ENCODE measurements around the gene IMMP2L. TPM values are rescaled to one million over a fixed set of nuclear protein-coding genes. Genes with fewer than 3 reads are reported as not detected.

The IMMP2L gene
- total RNA-seq, 1 donor = 11.6 TPM

DNA sequence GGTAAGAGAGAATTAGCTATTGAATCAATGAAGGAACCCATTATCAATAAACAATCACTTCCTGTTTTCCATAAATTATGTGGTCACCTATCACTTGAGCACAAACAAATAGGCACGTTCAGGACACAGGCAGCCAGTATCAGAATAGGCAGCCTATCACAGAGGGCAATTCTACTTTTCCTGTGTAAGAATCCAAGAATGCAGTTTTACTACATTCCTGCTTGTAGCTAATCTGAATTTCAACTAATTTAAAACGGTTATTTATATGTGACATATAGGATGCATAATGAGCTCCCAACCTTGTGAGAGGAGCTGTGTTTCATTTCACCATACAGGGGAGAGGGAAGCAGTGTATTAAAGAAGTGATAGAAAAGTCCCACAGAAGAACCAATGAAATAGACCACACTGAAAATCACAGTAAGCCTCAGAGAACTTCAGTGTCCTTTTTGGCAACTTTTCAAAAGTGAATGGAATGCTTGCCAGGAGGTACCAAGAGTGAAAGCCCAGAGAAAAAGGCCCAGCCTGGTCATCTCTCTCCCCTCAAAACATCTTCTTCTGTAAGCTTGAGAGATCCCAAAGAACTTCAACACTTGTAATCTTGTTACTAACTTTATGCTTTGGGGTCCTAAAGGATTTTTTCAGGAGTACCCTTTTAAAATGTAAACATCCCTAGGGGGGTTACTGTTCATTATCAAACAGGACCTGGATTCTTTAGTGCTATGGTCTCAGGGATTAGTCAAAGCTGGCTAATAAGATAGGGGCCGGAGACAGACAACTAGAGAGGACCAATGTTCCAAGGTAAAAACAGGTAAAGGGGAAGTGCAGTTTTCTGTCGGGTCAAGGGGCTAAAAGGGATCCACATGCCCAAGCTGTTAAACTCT lies 1.3 kb downstream of the IMMP2L start:
- DNase-seq (ENCODE audit: low read depth in 2 of 3, low spot score in 2 of 3) = peak in 2 of 3 donors; percentile 4 to 7

DNA sequence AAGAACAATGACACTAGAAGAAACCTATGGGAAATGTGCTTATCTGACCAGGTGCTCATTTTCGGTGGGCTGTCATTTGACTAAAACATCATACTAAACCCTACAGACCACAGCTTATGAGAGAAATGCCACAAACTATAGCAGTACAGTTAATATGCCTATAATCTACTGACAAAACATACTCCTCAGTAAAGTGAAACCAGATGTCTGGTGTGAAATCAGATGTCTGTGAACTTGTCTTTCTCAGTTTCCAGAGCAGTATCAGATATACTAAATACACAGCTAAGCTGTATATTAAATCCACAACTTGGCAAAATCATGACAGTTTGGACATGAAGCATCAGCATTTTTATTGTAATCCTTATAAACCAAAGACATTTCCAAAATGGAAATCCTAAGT lies 3.3 kb downstream of the IMMP2L start:
- no peak for DNase-seq (ENCODE audit: low read depth in 2 of 3, low spot score in 2 of 3)

DNA sequence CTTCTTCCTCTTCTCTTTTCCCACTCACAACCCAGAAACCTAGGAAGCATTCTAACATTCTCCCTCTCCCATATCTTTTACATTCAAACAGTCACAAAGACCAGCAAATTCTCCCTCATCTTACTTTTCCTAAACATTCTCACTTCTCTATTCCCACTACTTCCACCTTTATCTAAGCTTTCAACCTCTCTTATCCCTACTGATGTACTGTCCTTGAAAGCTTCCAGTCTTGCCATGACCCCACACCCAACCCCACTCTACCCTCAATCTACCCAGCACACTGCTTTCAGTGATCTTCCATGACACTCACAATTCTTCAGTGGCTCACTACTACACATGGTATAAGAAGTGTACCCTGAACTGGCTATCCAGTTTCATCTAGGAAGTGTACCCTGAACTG lies 5.3 kb downstream of the IMMP2L start:
- no peak for DNase-seq (ENCODE audit: low read depth in 2 of 3, low spot score in 2 of 3)

DNA sequence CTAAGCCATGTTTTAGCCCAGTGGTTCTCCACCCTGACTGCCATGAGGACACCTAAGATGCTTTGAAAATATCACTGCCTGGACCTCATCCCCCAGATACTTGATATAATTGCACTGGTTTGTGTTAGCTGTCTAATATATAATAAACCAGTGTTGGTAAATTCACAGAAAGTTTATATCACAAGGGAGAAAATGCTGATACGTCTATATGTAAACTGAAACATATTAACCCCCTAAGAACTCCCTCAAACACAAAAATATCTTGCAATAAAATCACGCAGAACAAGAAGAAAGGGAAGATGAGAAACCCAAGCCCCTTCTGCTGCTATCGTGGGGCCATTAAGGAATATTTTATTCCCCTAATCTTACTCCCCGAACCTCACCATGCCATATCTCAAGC lies 8.2 kb downstream of the IMMP2L start:
- no peak for DNase-seq (ENCODE audit: low read depth in 2 of 3, low spot score in 2 of 3)

DNA sequence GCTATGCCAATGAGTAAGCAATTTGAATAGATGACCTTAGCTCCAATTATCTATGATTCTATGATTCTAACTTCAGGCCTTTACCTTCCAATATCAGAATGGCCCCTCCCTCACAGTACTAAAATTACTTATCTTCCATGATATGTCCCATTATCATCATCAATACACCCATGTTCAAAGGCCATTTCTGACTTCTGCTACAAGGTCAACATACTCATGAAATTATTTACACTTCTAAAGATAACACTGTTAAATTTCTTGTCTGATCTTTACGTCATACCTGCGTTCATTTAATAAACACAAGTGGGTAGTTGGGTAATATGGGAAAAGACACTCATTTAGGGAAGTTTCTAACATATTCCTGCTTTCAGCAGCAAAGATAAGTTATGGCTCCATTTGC lies 21.2 kb downstream of the IMMP2L start:
- no peak for DNase-seq (ENCODE audit: low read depth in 2 of 3, low spot score in 2 of 3)

DNA sequence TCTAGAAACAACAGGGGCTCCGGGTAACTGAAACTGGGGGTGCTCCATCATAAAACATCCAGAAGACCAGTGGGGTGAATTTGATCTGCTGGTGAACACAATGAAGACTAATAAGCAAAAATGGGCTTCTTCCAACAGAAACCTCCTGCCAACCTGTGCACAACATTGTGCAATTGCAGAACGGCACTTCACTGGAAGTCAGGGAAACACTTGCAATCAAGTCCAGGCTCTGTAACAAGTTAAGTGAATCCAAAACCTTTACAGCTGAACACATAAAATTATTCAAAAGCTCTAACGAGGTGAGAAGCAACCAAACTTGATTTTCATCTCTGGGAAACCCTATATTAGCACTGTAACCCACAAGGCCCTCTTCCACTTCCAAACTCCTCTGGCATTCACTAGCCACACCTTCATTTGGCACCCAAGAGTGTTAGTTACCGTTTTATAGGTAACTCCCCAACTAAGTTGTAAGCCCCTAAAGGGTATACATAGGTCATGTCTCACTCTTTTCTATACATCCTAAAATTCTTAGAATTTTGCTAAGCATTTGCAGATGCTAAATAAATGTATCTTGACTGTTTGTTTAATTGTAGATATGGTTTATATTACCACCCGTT lies 22.0 kb downstream of the IMMP2L start:
- no peak for DNase-seq (ENCODE audit: low read depth in 2 of 3, low spot score in 2 of 3)

DNA sequence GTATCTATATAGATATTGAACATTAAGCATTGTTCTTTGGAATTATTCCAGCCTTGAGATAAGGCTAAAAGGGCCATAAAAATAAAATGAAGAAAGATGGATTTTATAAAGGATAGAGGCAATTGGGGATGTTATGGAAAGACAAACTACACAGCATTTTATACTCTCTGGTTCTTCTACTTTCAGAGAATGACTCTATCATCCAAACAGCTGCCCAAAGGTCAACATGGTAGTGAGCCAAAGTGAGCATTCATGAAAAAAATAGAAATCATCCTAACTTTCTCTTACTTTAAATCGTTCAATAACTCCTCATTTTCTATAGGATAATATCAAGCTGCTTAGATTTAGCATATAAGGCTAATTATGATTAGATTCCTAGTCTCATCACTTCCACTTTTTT lies 25.2 kb downstream of the IMMP2L start:
- DNase-seq (ENCODE audit: low read depth in 2 of 3, low spot score in 2 of 3) = no peak

DNA sequence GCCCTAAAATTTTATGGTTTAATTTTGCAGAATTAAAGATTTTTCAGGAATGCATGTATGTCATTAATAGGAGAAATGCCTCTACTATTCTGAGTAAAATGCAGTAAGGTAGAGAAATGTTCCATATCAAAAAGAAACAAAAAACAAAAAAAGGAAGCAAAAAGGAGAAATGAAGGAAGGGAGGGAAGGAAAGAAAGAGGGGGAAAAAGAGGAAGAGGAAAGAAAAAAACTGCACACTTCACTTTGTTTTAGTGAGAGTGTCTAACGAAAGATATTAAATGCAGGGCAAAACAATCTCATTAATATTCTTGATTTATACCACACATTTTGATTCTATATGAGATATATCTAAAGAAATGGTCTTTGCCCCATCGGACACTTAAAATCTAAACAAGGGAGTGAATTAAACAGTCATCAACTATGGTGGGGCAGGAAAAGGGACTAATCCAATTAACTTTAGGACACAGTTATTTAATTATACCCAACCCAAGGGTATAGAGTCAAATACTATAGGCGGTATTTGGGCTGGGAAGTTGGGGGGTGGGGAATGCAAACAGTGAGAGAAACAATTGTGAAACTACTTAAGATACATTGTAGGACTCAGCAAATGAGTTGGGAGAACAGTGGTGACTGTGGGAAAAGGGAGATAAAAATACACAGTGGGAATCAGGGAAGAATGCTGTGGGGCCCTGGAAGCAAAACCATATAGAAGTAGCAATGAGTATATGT lies 27.0 kb downstream of the IMMP2L start:
- DNase-seq (ENCODE audit: low read depth in 2 of 3, low spot score in 2 of 3) = no peak

DNA sequence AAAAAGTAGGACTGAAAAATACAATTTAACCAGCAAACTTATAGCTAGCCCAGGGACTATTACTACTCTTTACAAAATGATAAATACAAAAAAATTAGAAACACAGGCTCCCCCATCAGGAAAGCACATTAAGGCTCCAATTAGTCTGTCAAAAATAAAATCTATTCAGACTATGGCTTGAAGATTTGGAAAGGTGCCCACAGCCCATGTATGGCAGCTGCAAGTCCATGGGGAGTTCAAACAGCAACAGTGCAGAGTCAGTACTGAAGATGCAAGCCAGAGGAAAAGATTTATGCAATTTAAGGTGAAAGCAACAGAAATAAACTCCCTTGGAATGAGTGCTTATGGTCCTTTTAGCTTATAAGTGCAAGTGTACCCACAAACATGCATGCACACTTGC lies 29.7 kb downstream of the IMMP2L start:
- no peak for DNase-seq (ENCODE audit: low read depth in 2 of 3, low spot score in 2 of 3)

DNA sequence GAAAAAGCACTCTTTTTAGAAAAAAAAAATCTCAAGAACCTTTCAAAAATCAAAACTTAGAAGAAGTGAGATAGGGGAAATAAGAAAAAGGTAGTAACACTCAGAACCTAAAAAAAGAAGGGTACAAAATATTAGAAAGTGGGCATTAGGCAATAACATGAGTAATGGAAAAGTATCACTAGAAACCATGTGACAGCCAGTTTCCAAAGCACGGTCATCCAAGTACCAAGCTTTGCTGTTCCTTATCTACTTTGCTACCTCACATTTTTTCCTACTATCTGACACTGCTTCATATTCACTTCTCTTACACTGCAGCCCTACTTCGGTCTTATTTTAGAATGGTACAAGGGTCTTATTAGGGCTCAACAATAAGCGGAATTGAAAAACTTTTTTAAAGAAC lies 30.3 kb downstream of the IMMP2L start:
- DNase-seq (ENCODE audit: low read depth in 2 of 3, low spot score in 2 of 3) = no peak

DNA sequence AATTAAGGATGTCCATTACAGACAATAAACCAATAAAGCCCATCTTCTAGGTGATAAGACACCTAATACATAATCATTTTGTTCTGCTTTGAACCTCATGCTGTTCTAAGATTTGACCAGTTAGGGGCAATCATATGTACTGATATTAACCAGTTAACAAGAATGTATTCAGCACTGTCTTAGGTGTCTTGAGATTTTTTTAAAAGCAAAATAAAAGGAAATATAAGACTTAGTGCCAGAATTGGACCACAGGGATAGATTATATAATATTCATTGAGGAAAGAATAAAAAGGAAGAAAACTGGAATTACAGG lies 32.0 kb downstream of the IMMP2L start:
- no peak for DNase-seq (ENCODE audit: low read depth in 2 of 3, low spot score in 2 of 3)

DNA sequence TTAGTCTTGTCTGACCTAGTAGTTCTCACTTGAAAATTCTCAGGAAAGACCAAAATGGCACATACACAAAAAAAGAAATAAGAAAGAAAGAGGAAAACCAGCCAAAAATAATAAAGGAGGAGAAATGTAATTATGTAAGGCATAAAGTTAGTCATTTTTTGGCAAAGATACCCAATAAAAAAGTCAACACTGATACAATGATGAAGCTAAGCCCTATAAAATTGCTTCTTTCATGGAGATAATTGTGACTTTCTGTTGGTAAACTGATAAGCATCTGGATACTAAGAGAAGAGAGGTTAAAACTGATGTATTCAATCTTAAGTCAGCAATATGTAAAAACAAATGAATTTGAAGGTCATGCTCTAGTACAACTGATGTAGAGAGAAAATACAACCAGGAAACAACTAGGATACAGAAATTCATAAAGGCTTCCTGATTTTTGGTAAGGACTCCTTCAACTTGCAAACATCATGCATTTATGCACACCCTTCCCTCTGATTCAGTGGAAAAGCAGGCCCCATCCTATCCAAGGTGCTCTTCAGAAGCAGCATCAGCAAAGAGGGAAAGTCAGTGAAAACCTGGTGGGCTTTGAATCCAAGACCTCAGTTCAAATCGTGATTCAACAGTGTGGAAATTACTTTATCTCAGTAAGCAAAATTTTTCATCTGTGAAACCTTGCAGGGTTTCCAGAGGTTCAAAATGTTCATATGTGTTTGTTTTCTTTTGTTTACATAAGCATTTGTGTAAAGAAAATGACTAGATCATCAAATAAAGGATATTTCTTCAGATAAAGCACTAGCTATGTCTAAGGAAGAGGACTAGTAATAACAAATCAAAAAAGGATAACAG lies 32.6 kb downstream of the IMMP2L start:
- no peak for DNase-seq (ENCODE audit: low read depth in 2 of 3, low spot score in 2 of 3)

DNA sequence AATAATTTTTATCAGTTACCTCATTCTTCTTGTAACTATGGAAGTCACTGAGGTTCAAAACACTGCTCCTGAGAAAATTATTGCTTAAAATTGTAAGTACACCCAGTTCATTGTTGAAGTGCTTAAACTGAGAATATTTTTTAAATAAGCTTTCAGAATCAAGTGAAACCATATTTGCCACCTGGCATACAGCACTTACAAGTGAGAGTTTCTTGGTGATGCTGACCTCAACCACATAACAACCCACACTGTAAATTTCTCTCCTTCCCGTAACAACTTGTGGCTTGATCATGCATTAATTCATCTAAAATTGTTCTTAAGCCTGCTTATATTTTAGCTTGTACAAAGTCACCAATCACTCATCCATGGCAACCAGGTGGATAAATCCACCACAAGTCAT lies 34.0 kb downstream of the IMMP2L start:
- DNase-seq (ENCODE audit: low read depth in 2 of 3, low spot score in 2 of 3) = peak in 1 of 3 donors; percentile 14

DNA sequence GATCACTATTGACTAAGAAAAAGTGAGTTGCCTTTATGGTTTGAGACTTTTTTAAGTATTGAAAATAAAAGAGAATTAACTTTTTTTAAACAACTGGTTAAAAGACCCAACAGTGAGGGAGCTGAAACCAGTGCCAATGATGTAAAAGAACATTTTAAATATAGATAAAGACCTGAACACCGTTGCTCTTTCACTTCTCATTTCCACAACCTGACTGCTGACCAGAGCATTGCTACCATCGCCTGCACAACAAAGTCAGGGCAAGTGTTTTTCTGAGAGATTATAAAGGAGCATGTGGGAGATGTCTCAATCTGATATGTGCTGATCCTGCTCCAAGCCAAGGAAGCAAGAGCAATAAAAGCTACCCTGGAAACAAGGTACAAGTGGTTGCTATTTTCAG lies 34.7 kb downstream of the IMMP2L start:
- DNase-seq (ENCODE audit: low read depth in 2 of 3, low spot score in 2 of 3) = no peak

DNA sequence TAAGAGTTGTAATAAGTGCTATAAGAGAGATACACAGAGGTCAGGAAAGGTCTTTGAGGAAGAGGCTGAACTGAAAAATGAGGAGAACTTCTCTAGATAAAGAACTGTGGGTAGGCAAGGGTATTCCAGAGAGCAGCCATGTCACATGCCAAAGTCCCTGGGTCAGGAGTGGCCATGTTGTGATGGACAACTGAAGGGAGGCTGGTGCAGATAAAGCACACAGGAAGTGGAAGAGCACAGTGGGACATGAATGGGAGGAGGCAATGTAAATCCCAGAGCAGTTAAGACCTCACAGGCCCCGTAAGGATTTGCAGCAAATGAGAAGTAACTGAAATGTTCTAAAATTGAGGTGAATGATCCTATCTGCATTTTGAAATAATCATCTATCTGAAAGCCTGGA lies 37.2 kb downstream of the IMMP2L start:
- no peak for DNase-seq (ENCODE audit: low read depth in 2 of 3, low spot score in 2 of 3)

DNA sequence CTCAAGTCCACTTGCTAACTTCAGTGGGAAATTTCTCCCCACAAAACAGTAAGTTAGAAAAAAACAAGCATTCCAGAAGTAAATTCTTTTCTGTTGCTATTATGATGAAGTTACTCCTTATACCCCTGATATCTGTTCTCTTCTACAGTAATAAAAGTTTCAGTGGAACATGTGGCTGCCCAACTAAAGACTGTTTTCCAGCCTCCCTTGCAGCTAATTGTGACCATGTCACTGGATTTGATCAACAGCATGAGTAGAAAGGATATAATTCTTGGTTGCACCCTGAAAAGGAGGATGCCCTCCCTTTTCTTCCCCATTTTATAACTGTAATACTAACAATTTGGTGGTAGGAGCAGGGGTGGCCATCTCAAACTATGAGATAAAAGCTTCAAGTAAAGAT lies 40.6 kb downstream of the IMMP2L start:
- DNase-seq (ENCODE audit: low read depth in 2 of 3, low spot score in 2 of 3) = no peak

DNA sequence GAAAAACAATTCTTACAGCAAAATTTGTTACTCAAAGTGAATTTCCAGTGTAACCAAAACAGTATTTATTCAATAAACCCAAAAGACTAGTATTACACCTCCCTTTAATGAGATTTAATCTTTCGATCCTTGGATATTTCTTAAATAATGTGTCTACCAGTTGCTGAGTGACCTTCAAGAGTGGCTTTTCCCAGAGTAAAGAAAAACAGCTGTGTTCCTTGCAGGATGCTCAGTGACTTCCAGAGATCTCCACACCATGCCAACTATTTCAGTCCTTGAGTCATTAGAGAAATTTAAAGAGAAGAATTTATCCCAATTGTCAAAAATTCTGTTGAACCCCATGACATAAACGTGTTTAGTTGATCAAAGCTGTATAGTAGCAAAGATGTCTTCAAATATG lies 44.0 kb downstream of the IMMP2L start:
- DNase-seq (ENCODE audit: low read depth in 2 of 3, low spot score in 2 of 3) = no peak

DNA sequence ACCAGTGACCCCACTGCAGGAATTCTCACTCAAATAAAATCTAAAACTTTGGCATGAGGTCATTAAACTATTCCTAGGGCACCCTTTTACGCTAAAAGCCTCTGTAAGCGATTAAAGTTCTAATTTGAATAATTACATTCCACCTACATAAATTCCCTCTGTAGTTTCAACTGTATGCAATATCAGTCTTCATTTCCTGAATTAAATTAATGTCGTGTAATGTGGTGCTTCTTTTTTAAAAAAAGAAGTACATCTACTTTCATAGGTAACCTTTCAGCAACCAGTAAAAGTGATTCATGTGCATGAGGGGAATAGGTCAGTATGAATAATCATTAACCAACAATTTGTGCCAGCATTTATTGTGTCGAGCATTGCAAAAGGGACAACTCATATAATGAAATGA lies 44.7 kb downstream of the IMMP2L start:
- DNase-seq (ENCODE audit: low read depth in 2 of 3, low spot score in 2 of 3) = no peak

DNA sequence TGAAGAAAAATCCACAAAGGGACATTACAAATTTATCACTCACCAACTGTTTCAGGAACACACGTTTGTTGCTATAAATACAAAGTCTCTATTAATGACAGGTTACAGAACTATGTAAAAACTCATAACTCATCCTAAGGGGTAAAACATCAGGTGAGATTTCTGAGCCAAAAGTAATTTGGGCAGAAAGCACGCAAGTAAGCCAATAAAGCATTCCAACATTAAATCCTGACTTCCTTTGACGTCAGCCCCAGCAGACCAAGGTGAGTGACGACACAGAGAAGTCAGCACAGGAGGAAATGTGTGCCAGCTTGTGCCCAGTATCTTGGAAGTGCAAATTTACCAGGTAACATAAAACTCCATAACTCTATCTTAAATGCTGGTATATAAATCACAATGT lies 45.7 kb downstream of the IMMP2L start:
- no peak for DNase-seq (ENCODE audit: low read depth in 2 of 3, low spot score in 2 of 3)

DNA sequence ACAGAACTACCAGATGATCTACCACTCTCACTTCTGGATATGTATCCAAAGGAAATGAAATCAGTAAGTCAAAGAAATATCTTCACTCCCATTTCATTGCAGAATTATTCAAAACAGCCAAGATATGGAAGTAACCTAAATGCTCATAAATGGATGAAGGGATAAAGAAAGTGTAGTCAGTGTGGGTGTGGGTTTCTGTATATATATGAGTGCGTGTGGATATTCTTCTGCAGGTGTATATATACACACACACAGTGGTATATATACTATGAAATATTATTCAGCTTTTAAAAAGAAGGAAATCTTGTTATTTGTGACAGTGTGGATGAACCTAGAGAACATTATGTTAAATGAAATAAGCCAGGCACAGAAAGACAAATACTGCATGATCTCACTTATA lies 48.7 kb downstream of the IMMP2L start:
- no peak for DNase-seq (ENCODE audit: low read depth in 2 of 3, low spot score in 2 of 3)

DNA sequence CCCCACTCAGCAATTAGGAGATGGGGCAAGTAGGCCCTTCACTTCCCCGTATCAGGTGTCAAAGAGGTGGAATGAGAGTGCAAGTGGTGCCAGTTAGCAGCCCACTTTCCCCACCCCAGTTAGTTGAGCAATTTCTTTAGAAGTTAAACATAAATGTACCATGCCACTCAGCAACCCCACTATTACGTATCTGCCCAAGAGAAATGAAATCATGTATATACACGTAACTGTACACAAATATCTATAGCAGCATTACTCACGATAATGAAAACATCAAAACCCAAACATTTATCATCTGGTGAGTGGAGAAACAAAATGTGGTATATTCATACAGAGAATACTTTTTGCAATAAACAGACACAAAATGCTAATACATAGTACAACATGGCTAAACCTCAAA lies 50.4 kb downstream of the IMMP2L start:
- DNase-seq (ENCODE audit: low read depth in 2 of 3, low spot score in 2 of 3) = no peak
